Calu3 (cell line): ENCODE results near the gene SIDT1. TPM values are rescaled to one million over a fixed set of nuclear protein-coding genes. Genes with fewer than 3 reads are reported as not detected.

Experiments used
- BruUV-seq: library from RNA; stranded (reverse); fragments of 400-500 nt; replicated peaks from 2 replicates; lab custom pipeline; 2021; lab: Mats Ljungman, UMichigan
- CTCF ChIA-PET: fragments of 300-600 bp; sonication (Branson Sonifier 250); formaldehyde crosslinking; loops from one replicate; lab custom pipeline; 2022; ENCODE audit warnings: antibody characterized with exemption; lab: Charles Lee
- DNase-seq: peaks from one replicate; pipeline ENCODE4 v3.0.0; 2022
- H3K27ac Mint-ChIP-seq: one replicate; pipeline ENCODE4 v1.8.0; 2022; ENCODE audit warnings: mixed read lengths; ENCODE audit not compliant: unreplicated experiment
- H3K27me3 Mint-ChIP-seq: one replicate; pipeline ENCODE4 v1.8.0; 2022; ENCODE audit warnings: mixed read lengths; ENCODE audit not compliant: unreplicated experiment
- H3K36me3 Mint-ChIP-seq: one replicate; pipeline ENCODE4 v1.8.0; 2022; ENCODE audit warnings: mild to moderate bottlenecking, moderate library complexity, mixed read lengths; ENCODE audit not compliant: insufficient read depth, unreplicated experiment
- H3K4me1 Mint-ChIP-seq: one replicate; pipeline ENCODE4 v1.8.0; 2022; ENCODE audit warnings: mild to moderate bottlenecking, low read depth, mixed read lengths; ENCODE audit not compliant: unreplicated experiment
- H3K4me3 Mint-ChIP-seq: one replicate; pipeline ENCODE4 v1.8.0; 2022; ENCODE audit warnings: mild to moderate bottlenecking, low read depth, moderate library complexity, mixed read lengths; ENCODE audit not compliant: unreplicated experiment
- H3K9me3 Mint-ChIP-seq: one replicate; pipeline ENCODE4 v1.8.0; 2022; ENCODE audit warnings: low read depth, mixed read lengths; ENCODE audit not compliant: unreplicated experiment
- intact Hi-C: fragments of 100-400 bp; cut with micrococcal nuclease; formaldehyde crosslinking; loops from one replicate; pipeline ENCODE4 v1.10.0; 2022; ENCODE audit not compliant: unreplicated experiment
- total RNA-seq: library from RNA; stranded (reverse); gene quantifications from 2 replicates; pipeline ENCODE4 v1.2.3, GENCODE V29; 2022
- TF ChIP-seq, protein P1 (sequence below): fragments of 200-600 bp; IDR thresholded peaks from one replicate; pipeline ENCODE4 v1.8.0; 2022; ENCODE audit warnings: antibody characterized with exemption; ENCODE audit not compliant: unreplicated experiment

SIDT1 gene
- total RNA-seq, 1 experiment from 2014 or later = 0.87 TPM

DNA sequence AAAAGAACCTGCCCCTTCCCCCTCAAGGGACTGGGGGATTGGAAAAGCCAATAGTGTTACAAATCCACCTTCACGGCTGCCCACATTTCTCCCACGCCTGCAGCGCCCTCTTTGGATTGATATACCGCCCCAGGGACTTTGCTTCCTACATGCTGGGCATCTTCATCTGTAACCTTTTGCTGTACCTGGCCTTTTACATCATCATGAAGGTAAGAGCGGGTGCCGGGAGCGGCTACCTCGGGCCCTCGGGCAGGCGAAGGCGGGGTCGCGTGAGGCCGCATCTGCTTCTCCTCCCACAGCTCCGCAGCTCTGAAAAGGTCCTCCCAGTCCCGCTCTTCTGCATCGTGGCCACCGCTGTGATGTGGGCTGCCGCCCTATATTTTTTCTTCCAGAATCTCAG lies 91.0 kb downstream of the SIDT1 start:
- no peak overlapping the region for H3K4me3 Mint-ChIP-seq
- H3K27ac Mint-ChIP-seq = no peak overlapping the region
- peaks cover 26% of the 10 kb centered on the region for H3K27me3 Mint-ChIP-seq
- no TSS peak for BruUV-seq
- no peaks in the 10 kb centered on the region for H3K36me3 Mint-ChIP-seq
- no peak for DNase-seq
- CTCF ChIA-PET = no interaction called here
- intact Hi-C loops = no loop called here
- H3K4me1 Mint-ChIP-seq = peaks cover 7% of the 10 kb centered on the region
- TF ChIP-seq, protein P1, sequence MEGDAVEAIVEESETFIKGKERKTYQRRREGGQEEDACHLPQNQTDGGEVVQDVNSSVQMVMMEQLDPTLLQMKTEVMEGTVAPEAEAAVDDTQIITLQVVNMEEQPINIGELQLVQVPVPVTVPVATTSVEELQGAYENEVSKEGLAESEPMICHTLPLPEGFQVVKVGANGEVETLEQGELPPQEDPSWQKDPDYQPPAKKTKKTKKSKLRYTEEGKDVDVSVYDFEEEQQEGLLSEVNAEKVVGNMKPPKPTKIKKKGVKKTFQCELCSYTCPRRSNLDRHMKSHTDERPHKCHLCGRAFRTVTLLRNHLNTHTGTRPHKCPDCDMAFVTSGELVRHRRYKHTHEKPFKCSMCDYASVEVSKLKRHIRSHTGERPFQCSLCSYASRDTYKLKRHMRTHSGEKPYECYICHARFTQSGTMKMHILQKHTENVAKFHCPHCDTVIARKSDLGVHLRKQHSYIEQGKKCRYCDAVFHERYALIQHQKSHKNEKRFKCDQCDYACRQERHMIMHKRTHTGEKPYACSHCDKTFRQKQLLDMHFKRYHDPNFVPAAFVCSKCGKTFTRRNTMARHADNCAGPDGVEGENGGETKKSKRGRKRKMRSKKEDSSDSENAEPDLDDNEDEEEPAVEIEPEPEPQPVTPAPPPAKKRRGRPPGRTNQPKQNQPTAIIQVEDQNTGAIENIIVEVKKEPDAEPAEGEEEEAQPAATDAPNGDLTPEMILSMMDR = no peak
- no peaks in the 10 kb centered on the region for H3K9me3 Mint-ChIP-seq

GRCh38 chr3:113623811-113624210 lies 91.5 kb downstream of the SIDT1 start:
- intact Hi-C loops = no loop called here
- CTCF ChIA-PET = no interaction called here
- BruUV-seq = no TSS peak
- no peak for DNase-seq
- H3K4me3 Mint-ChIP-seq = no peak overlapping the region
- H3K27me3 Mint-ChIP-seq = peaks cover 26% of the 10 kb centered on the region
- no peaks in the 10 kb centered on the region for H3K9me3 Mint-ChIP-seq
- H3K36me3 Mint-ChIP-seq = no peaks in the 10 kb centered on the region
- no peak overlapping the region for H3K27ac Mint-ChIP-seq
- H3K4me1 Mint-ChIP-seq = peaks cover 7% of the 10 kb centered on the region
- TF ChIP-seq, protein P1 = no peak

DNA sequence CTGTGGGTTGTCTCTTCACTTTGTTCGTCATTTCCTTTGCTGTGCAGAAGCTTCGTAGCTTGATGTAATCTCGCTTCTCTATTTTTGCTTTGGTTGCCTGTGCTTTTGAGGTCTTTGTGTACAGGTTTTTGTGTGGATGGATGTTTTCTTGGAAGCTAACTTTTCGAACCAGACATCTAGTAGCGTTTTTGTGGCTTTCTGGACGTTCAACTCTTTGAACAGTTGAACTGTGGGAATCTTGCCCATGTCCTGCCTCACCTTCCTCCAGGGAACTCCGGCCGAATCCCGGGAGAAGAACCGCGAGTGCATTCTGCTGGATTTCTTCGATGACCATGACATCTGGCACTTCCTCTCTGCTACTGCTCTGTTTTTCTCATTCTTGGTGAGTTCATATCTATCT lies 93.5 kb downstream of the SIDT1 start:
- TF ChIP-seq, protein P1 = no peak
- intact Hi-C loops = loop anchor here (1.0 to 2.0 kb wide), 2 partner anchors 131 to 575 kb away; no protein-coding TSS in a partner anchor
- Mint-ChIP-seq H3K4me3 (no peak overlapping the region), H3K36me3 (no peaks in the 10 kb centered on the region), H3K27ac (no peak overlapping the region), H3K9me3 (no peaks in the 10 kb centered on the region), H3K27me3 (peaks cover 11% of the 10 kb centered on the region), H3K4me1 (peaks cover 7% of the 10 kb centered on the region)
- no peak for DNase-seq
- CTCF ChIA-PET = no interaction called here
- BruUV-seq = no TSS peak

GRCh38 chr3:113626503-113627371 lies 94.4 kb downstream of the SIDT1 start:
- Mint-ChIP-seq H3K27me3 (peaks cover 8% of the 10 kb centered on the region), H3K9me3 (no peaks in the 10 kb centered on the region), H3K4me1 (peaks cover 7% of the 10 kb centered on the region), H3K4me3 (no peak overlapping the region), H3K36me3 (no peaks in the 10 kb centered on the region), H3K27ac (no peak overlapping the region)
- DNase-seq = peak; percentile 63
- BruUV-seq = no TSS peak
- CTCF ChIA-PET = interaction anchor here (1.1 to 1.5 kb wide), 4 partner anchors 10 to 133 kb away, joined by 3 to 5 read pairs (median 4); partner anchors contain the start of gene SPICE1
- TF ChIP-seq, protein P1 = peak; percentile 59
- intact Hi-C loops = loop anchor here (1.0 to 2.0 kb wide), 2 partner anchors 131 to 576 kb away; no protein-coding TSS in a partner anchor
